ENCODE data around the gene UIMC1. TPM values are rescaled to one million over a fixed set of nuclear protein-coding genes. Genes with fewer than 3 reads are reported as not detected.

Gene UIMC1
- polyA plus RNA-seq, 1 of the 3 experiments (the other 2 are of a cell fraction): 19.9 TPM

GRCh38 chr5:176902102-176902814 is 104.3 kb downstream of the UIMC1 start:
- POLR2A ChIA-PET: no interaction called here
- no peaks in the 10 kb centered on the region for H3K27me3 ChIP-seq (ENCODE audit: insufficient read depth)
- 94% methylated on average over 6 of the region's 6 CpGs for WGBS (ENCODE audit: low lambda C conversion rate)
- peaks cover 42 to 60% of the 10 kb centered on the region in 2 experiments for H3K36me3 ChIP-seq (replicated peaks in 1 of 2; ENCODE audit: control insufficient read depth in 1 of 2, insufficient read depth in 2 of 2, low read length in 1 of 2)
- H3K4me3 ChIP-seq (ENCODE audit: low read depth in 2 of 2, low read length in 1 of 2): no peak overlapping the region
- H3K79me2 ChIP-seq (ENCODE audit: insufficient read depth): no peaks in the 10 kb centered on the region
- TF ChIP-seq EP300 (IDR thresholded peaks at IDR 0.05; ENCODE audit: borderline replicate concordance in 1 of 2, low read depth in 1 of 2, low read length in 1 of 2): no peak
- no peak for TF ChIP-seq MXI1 (IDR thresholded peaks at IDR 0.05; ENCODE audit: low read depth, low read length)
- TF ChIP-seq FOXM1 (IDR thresholded peaks at IDR 0.05; ENCODE audit: low read depth): no peak
- no peak for TF ChIP-seq POLR2AphosphoS5 (IDR thresholded peaks at IDR 0.05; ENCODE audit: low read depth, low read length)
- no peak for TF ChIP-seq YY1 (IDR thresholded peaks at IDR 0.05; ENCODE audit: low read depth)
- no peak for TF ChIP-seq FOSL2 (IDR thresholded peaks at IDR 0.05; ENCODE audit: borderline replicate concordance, low read depth)
- TF ChIP-seq JUND (IDR thresholded peaks at IDR 0.05): no peak
- no peak for TF ChIP-seq REST (IDR thresholded peaks at IDR 0.05; ENCODE audit: low read depth, low read length)
- no peak for TF ChIP-seq TCF12 (IDR thresholded peaks at IDR 0.05)
- TF ChIP-seq TAF1 (IDR thresholded peaks at IDR 0.05; ENCODE audit: borderline replicate concordance, low read depth, low read length): no peak
- TF ChIP-seq ELF1 (IDR thresholded peaks at IDR 0.05): no peak
- TF ChIP-seq RCOR1 (IDR thresholded peaks at IDR 0.05; ENCODE audit: low read length): no peak
- TF ChIP-seq SIN3A (IDR thresholded peaks at IDR 0.05; ENCODE audit: borderline replicate concordance, low read depth, low read length): no peak
- no peak for TF ChIP-seq IRF3 (IDR thresholded peaks at IDR 0.05; ENCODE audit: low read depth, low read length)
- peaks cover 0 to 10% of the 10 kb centered on the region in 2 experiments; a peak in 1 of 4 replicates for H3K4me1 ChIP-seq (ENCODE audit: control insufficient read depth in 1 of 2, insufficient read depth in 2 of 2, low read depth in 1 of 2, low read length in 1 of 2)
- CTCF ChIA-PET: interaction anchor here (1.1 to 3.3 kb wide), 3 partner anchors 41 to 242 kb away, joined by 3 to 12 read pairs (median 3); no protein-coding TSS in a partner anchor
- no peaks in the 10 kb centered on the region for H3K9me2 ChIP-seq
- no peak overlapping the region for H3K27ac ChIP-seq (ENCODE audit: low read depth in 2 of 2, low read length in 1 of 2)
- no peak for DNase-seq
- H3K9ac ChIP-seq: no peak overlapping the region
- H3F3A ChIP-seq (replicated peaks; ENCODE audit: insufficient read depth): no peaks in the 10 kb centered on the region
- no peak overlapping the region for H3K4me2 ChIP-seq
- H2AFZ ChIP-seq (ENCODE audit: low read depth): no peak overlapping the region
- H3K9me3 ChIP-seq: no peaks in the 10 kb centered on the region
- H4K20me1 ChIP-seq (ENCODE audit: insufficient read depth): no peaks in the 10 kb centered on the region
